Hypothalamus (tissue), 51 donors: Measurements from ENCODE around the gene LMOD3.

Experiments
- DNase-seq, 51 donors: peaks; one replicate each; lab custom pipeline; 2025; lab: John Stamatoyannopoulos, UW

LMOD3 gene

DNA sequence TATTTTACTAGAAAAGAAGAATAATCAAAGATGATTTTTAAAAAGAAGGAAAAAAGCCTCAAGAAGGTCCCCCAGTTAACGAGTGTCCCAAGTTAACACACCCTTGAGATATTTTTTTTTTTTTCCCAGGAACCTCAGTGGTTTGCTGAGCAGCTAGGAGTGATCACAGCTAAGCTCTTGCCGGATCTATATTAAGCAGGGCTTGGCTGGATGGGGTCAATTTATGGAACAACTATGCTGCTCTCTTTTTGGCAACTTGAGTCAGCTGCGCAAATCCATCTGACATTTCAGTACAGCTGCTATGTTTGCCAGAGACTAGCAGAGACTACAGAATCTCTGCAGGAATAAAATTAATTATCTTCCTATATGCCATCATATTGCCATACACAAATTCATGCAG, at the start of gene LMOD3:
Gene LMOD3 (minus strand): TSS at position 193 of the 400 bp plus-strand sequence. CDS start 209 bp downstream, outside the sequence.
- DNase-seq: no peak

DNA sequence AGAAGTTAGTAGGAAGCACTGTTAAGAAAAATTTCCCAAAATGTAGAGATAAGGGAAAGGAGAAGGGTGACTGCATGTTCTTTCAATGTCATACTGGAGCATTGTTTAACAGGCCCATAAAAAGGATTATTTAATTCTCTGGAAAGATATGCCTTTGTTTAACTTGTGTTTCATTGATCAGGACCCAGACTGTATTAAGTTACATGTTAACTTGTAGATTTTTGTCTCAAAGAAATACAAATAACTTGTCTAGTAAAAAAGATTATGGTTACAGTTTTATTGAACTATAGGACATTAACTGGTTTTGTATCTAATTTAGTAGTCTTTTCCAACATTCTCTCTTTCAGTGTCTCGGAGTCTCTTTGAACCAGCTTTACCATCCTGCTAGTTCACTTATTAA, 49.7 kb upstream of the LMOD3 start:
- DNase-seq: no peak

DNA sequence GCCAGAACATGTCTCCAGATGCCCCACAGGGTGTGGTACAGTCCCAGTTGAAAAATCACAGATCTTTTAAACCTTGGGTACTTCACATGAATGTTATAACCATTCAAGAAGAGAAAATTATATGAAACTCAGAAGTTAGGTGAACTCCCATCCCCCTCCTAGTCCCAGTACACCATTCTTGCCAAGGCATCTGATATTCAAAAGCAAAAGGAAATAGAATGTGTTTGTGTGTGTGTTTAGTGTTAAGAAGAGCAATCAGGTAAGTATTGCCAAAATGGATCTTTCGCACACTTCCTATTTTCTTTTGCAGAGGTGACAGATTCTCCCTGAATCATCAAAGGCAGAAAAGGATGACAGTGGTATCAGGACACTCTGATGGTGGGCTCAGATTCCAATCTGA, 44.1 kb upstream of the LMOD3 start:
- no peak for DNase-seq

DNA sequence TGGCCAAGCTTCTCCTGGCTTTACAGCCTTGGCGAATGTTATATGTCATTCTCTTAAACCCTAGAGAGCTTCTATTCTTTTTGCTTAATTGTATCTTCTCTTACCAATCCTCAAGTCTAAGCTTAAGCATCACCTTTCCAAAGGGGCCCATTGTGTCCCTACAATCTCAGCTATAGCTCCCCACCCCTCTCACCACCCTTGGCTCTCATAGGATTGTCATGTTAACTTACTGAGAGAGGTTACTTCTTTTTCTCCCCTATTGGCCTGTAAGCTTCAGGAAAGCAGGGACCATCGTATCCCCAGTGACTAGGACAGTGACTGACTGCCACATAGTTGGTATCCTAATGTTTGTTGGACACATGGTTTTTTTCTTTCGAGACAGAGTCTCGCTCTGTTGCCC, 43.3 kb upstream of the LMOD3 start:
- DNase-seq: no peak

DNA sequence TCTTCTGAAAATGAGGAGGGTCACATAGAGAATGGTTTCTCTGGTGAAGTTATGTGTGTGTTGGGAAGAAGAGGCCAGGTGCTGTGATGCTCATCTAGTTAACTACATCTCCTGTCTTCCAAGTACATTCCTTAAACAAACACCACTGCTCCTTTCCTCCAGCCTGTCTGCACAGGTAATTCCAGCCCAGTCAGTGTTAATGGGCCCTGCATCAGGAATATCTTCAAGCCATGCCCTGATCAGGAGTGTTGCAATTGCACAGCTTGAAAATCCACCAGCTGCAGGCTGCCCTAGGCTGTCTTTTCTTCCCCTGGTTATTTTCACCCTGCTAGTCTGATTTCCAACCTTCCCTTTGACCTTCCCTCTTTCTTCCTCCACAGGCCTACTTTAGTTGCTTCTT, 41.9 kb upstream of the LMOD3 start:
- no peak for DNase-seq

DNA sequence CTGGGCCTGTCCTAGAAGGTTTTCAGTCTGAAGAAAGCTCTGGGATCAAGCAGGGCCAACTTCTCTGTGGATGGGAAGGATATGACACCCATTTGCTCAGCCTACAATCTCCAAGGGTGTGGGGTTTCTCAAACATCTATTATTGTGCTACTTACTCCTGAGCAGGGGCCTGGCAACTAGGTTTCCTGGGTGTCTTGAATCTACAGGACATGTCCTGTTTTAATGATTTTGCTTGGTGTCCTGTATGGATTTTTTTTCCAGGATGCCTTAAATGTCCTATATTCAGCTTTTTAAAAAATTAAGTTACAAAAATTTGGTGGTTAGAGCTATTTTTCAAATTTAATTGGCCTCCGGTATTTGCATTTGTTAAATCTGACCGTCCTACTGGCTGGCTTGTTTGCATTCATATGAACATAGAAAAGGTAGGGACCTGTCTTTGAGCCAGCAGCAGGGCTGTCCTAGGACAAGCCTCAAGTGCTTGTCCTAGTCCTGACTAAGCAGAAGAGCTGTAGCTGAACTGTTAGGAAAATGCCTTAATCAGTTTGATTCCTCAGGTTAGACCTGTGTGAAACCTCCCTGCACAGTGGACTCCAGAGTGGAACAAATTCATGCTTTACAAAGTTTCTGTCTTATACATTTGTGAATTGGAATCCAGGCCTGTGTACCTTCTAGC, 40.0 kb upstream of the LMOD3 start:
- DNase-seq: no peak

DNA sequence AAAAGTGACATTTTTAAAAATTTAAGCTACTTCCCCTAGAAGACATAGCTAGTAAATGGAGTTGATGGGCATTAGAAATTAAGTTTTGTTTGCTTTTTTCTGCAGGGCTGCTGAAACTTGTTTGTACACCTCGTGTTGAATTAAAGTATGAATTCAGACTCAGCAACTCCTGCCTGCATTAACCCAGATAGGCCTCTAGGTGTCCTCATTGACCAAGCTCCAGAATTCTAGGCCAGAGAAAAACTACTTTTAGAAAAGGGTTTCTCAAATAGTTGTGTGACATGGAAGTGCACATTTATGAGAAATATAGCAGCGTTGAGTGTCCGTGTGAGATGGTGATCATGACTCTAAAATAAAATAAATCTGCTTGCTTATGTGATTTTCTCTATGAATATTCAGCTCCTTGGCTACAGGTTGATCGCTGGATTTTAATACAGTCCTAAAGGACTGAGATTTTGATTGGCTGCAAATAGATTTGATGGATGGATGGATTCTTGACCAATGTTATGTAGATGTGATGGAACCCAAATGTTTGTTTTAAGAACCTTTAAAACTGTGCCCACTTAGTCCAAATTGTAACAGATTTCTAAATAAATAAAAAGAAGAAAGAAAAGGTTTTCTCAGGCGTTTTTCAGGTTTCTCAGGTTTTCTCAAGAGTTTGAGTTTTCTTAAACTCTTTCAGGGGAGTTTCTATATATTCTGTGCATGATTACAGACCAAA, 39.4 kb upstream of the LMOD3 start:
- DNase-seq: peak in 15 of 51 donors; percentile 3 to 59 (median 12)

DNA sequence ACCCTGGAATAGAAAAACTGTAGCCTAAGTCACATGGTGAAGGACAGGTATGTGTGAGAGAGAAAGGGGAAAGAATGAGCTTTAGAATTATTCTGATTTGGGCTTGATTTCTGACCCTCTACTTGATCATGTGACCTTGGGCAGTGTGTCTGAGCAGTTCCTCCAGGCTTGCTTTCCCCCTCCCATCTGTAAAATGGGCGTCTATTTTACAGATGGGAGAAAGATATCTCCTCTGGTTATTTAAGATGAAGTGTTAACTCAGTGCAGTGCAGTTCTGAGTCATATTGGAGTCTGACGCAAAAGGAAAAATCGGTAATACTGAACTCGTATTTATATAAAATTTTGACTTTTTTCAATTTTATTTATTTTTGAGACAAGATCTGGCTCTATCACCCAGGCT, 38.1 kb upstream of the LMOD3 start:
- no peak for DNase-seq

DNA sequence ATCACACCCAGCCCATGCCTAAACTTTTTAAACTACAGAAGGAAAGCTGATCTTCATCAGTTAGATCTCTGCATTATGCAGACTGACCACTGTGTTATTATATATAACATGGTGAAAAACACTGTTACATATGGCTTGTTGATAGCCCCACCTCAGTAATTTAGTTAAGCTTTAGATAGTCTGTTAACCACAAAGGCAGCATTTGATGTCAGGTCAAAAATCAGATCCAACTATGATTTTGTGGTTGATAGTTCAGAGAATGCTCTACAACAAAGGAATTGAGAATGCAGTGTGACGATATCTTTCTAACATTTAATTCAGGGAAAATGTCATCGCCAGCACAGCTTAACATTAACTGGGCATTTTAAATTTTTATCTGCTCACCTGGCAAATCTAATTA, 37.7 kb upstream of the LMOD3 start:
- DNase-seq: no peak

DNA sequence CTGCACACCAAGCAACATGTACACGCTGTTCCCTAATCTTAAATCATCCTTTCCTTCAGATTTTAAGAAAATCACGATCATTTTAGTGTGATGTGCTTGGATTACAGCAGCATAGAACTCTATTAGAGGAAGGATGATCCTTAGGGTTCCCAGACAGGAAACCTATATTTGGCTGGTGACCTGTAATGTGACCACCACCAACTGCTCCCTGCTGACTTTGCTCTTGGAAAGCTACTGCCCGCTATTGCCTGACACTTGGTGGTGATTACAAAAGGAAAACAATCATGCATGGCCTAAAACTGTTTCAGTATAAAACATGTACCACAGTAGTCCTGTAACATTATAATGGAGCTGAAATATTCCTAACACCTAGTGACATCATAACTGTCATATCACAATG, 27.2 kb upstream of the LMOD3 start:
- no peak for DNase-seq

DNA sequence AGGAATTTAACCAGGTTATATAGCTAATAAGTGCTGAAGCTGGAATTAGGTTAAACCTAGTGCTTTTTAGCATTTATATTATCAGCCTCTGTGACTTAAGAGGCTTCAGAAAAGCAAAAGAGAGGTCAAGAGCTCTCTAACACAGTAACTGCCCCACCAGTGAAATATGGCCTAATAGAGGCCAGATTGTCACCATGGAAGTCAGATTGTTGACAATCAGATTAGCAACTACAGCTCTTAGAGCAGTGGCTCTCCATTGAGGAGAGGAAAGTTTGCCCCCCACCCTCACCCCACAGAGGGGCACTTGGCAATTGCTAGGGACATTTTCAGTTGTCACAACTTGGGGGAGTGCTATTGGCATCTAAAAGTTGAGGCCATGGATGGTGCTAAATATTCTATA, 23.3 kb upstream of the LMOD3 start:
- no peak for DNase-seq

DNA sequence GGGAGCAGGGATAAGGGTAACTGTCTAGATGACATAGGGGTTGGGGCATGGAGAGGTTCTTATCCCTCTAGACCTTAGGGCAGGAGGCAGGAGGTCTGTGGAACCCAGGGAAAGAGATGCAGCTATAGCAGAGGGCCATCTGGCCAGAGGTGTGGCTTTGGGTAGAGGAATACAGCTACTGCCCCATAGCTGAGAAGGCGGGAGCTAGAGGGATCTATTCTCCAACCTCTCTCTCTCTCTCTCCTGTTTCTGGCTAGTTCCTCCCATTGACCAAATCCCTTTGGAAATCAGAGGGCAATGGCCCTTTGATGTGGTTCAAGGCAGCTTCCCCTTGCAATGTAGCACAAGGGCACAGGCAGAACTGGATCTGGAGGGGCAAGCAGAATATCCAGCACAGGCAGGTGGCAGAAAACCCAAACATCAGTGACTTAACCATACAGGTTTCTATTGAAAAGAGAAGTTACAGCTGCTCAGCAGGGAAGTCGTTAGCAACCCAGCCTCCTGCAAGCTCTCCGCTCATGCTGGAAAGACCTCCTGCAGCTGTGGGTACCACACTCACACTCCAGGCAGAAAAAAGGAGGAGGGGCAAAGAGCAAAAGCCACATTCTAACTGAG, 22.3 kb upstream of the LMOD3 start:
- DNase-seq: no peak

DNA sequence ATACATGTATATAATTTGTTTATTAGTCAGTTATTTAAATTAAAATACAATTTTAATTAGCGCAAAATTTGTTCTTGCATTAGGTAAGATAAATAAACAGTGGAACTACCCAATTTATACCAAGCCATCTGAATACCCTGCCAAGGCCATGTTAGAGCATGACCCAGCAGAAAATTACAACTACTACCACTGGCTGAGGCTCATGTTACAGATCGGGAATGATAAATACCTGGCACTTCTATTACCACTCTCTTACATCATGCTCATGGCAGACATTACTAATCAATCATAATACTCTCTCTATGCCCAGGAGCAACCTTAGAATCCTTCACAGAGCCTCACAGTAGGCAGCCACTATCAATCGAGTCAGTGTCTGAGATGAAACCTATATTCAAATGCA, 21.2 kb upstream of the LMOD3 start:
- no peak for DNase-seq

DNA sequence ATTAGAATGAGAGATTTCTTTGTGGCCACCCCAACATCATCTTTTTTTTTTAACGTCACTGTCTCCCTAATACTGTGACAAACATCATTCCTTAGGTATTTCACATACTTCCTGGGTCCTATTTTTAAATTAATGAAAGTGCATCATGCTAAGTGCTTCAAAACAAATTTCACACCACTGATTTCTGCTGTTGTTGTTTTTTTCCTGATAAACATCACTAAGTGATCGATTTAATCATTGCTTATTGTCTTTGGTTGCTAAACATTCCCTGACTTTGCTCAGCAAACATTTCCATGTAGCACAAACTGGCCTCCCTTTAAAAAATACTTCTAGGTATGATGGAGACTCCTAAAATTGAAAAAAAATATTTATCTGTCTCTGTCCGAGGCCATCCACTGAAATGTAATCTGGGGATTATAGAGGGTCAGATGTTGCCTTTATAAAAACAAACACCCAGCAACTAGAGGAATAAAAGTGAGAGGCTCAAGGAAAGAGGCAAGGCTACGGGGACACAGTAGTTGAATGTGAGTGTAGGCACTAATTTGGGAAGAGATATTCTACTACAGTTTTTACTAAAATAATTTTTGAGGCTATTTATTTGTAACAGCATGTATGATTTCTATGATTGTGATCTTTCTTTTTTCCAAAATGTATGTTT, 20.5 kb upstream of the LMOD3 start:
- no peak for DNase-seq

DNA sequence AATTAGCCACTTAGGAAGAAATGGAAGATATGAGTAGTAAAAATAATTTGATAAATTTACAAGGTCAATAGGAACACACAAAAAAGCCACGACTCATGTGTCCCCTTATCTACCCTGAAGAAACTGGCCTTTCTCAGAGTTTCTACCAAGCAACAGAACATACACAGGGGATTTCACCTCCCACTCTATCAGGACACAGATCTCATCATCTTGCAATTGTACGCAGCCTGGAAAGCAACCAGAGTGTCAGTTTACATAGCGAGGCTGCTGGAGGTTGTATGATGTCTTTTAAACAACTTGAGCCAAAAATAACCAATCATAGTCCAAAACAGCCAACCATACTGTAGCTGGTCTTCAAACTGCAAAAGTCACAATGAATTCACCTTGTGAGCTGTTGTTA, 19.7 kb upstream of the LMOD3 start:
- no peak for DNase-seq

DNA sequence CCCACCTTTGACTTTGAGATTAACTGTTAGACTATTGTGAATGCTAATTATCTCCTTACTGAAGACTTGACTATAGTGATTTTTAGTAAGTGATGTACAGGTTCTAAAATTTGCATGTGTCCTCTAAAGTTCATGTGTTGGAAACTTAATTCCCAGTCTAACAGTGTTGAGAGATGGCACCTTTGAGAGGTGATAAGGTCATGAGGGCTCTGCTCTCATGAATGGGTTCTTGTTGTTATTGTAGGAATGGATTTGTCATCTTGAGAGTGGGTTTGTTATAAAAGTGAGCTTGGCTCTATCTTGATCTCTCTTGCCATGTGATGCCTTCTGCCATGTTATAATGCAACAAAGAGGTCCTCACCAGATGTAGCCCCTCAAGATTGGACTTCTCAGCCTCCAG, 18.9 kb upstream of the LMOD3 start:
- no peak for DNase-seq

DNA sequence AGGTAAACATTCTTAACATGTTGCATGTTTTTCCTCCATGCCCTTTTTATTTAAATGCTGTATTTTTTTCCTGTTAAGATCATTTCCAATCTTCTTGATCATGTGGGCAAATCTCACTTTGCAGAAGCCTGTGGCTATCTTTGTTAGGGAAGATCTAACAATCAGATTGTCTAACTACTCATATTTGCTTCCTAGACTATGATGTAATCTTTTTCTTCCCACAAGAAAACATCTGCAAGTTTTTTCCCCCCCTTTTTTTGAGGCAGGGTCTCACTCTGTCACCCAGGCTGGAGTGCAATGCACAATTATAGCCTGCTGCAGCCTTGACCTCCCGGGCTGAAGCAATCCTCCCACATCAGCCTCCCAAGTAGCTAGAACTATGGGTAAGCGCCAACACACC, 15.0 kb upstream of the LMOD3 start:
- DNase-seq: no peak

DNA sequence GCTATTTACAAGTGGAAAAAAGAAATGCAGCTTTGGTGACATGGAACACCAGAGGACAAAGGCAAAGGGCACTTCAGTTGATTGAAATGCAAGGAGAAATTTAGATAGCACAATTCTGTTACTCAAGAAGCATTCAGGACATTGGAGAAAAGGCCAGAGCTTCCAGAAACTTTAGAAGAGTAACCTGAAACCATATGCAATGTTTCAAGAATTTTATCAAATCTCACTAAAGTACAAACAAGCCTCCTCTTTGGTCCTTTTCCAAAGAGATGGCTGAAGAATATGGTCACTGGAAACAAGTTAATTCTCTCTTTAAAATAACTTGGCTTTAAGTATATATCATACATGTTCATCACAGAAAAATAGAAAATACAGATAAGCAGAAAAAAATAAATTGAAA, 14.6 kb upstream of the LMOD3 start:
- no peak for DNase-seq

DNA sequence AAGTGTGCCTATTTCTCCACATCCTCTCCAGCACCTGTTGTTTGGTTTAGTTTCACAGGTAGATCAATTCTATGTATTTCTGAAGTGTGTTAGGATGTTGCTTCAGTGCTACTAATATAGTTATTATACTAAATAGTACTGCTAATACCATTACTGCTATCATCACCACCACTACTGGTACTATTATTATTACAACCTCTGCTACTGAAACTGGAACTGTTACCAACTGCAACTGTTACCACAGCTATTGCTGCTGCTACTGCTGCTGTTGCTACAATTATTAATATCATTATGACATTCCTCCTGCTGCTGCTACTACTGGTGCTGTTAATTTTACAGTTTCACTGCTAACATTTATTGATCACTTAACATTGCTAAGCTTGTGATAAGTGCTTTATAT, 8.3 kb upstream of the LMOD3 start:
- DNase-seq: no peak

DNA sequence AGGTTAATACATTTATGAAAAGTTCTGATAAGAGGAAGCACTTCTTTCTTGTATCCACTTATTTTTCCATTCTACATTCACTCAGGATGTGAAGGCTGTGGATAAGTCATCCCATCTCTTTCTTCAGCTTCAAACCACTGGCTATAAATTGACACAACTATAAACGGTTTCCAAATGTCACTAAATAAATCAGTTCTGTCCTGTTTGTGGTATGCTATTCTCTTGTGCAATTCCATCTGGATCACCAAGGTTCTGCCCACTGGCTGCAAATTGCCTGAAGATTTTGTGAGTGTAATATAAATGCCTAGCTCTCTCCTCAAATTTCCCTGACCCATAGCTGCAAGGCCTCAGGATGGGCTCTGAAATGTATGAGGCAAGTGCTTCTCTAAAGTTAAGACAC, 7.1 kb upstream of the LMOD3 start:
- DNase-seq: no peak

DNA sequence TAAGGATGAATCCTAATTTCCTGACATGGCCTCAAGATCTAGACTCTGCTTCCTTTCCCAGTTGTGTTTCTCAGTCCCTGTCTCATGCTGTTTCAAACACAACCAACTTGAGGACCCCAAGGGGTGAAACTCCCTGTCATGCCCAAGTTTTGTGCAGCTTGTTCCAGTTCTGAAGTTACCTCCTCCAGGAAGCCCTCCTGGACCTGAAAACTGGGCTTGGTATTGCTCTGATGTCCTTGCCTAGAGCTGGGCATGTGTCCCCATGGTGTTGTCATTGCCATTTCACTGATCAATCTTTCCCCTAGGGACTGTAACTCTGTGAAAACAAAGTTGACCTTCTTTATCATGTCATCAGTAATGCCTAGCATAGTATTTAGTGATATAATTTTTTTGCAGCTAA, 6.1 kb upstream of the LMOD3 start:
- DNase-seq: no peak

DNA sequence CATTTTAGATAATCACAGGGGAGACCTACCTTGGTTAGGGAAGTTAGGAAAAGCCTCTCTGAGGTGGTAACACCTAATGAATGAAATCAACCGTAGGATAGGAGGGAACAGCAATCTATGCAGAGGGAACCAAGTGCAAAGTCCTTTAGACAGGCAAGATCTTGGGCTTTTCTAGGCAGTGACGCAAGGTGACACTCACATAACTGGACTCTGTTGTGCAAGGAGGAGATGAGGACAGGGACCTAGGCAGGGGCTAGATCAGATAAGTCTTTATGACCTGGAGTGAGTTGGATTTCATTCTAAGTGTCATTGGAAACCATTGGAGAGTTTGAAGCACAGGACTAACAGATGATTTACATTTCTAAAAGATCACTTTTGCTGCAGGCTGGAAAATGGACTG, 4.6 kb upstream of the LMOD3 start:
- no peak for DNase-seq
